AG10803 (cell line): ENCODE measurements around the gene KCNH1.

Source experiments
- DNase-seq: peaks from one replicate; pipeline ENCODE4 v3.0.0; 2010; ENCODE audit warnings: low read depth
- H3K4me3 ChIP-seq: 2 replicates; pipeline ENCODE4 v1.5.1; 2011; ENCODE audit warnings: mild to moderate bottlenecking, low read length, control low read depth
- CTCF ChIP-seq: conservative IDR thresholded peaks from 2 replicates; pipeline ENCODE4 v1.5.1; 2011; ENCODE audit warnings: mild to moderate bottlenecking, low read length, control low read depth, inconsistent platforms

Gene KCNH1

GRCh38 chr1:210687582-210688279 lies 446.2 kb downstream of the KCNH1 start:
- H3K4me3 ChIP-seq: no peak overlapping the region
- DNase-seq: peak; percentile 36
- no peak for TF ChIP-seq CTCF

GRCh38 chr1:210686841-210687240 lies 447.1 kb downstream of the KCNH1 start:
- peak; percentile 16 for DNase-seq
- H3K4me3 ChIP-seq: no peak overlapping the region
- TF ChIP-seq CTCF: no peak

DNA sequence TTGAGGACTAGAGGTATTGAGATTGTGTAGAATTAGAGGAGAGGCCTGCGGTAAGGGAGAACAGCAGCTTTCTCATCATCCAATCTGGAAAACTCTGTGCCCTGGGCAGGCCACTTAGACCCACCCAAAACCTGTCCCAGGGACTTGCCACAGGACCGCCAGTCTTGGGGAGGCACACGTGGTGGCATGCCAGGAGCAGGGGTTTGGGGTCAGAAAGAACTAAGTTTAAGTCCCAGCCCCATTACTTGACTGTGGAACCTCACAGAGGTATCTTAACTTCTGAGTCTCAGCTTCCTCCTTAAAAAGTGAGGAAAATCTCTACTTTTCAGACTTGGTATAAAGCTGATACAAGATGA lies 448.7 kb downstream of the KCNH1 start:
- no peak for TF ChIP-seq CTCF
- no peak overlapping the region for H3K4me3 ChIP-seq

GRCh38 chr1:210684466-210685294 lies 449.3 kb downstream of the KCNH1 start:
- H3K4me3 ChIP-seq: no peak overlapping the region
- no peak for DNase-seq
- no peak for TF ChIP-seq CTCF

More for the DNA sequence above, 448.7 kb downstream of the KCNH1 start:
- no peak for DNase-seq

- no peak for DNase-seq
- H3K4me3 ChIP-seq: no peak overlapping the region
- TF ChIP-seq CTCF: no peak
These were observed 450.4 kb downstream of the KCNH1 start for GRCh38 chr1:210683403-210684047.

GRCh38 chr1:210681158-210681557 lies 452.8 kb downstream of the KCNH1 start:
- TF ChIP-seq CTCF: no peak
- peak; percentile 53 for DNase-seq
- no peak overlapping the region for H3K4me3 ChIP-seq
